ENCODE data around the gene GRIA3. TPM values are rescaled to one million over a fixed set of nuclear protein-coding genes. Genes with fewer than 3 reads are reported as not detected.
"Not testable (repeated sequence)": the region's sequence is repeated elsewhere in the genome, so short reads cannot be mapped to it uniquely, and the experiment has no call there.

Gene GRIA3
- total and polyA plus RNA-seq, 2 donors (not counting 1 experiment from before 2014, with no cell fraction given) = 0.52 to 2.3 TPM

- no peaks in the 10 kb centered on the region for H3K4me1 ChIP-seq (ENCODE audit: control insufficient read depth, extremely low read depth, insufficient read depth, low read length)
- TF ChIP-seq EZH2 (IDR thresholded peaks at IDR 0.05; ENCODE audit: low read length, missing control alignments) (no peak), CTCF (conservative IDR thresholded peaks at IDR 0.05 in 1 of 2, IDR thresholded peaks at IDR 0.05 in 1 of 2; ENCODE audit: low read depth in 1 of 2, low read length in 2 of 2) (no peak)
These were observed 334.7 kb downstream of the GRIA3 start for GRCh38 chrX:123518791-123519190.

GRCh38 chrX:123525123-123525725, 341.1 kb downstream of the GRIA3 start:
- DNase-seq (ENCODE audit: low read depth in 2 of 2) = peak in 1 of 2 donors; percentile 65
- H3K36me3 ChIP-seq (ENCODE audit: control insufficient read depth, insufficient read depth, low read length) = no peaks in the 10 kb centered on the region
- H3K27ac ChIP-seq (ENCODE audit: insufficient read depth, low read length) = no peak overlapping the region
- no peak overlapping the region for H3K9ac ChIP-seq (ENCODE audit: insufficient read depth, low read length)
- no peaks in the 10 kb centered on the region for H3K9me3 ChIP-seq (ENCODE audit: control insufficient read depth, insufficient read depth, low read depth, low read length)
- H2AFZ ChIP-seq (ENCODE audit: low read length) = no peak overlapping the region
- no peaks in the 10 kb centered on the region for H4K20me1 ChIP-seq (ENCODE audit: control insufficient read depth, extremely low read depth, insufficient read depth, low read length)
- no peaks in the 10 kb centered on the region for H3K79me2 ChIP-seq (ENCODE audit: control insufficient read depth, insufficient read depth, low read length)
- H3K4me2 ChIP-seq (ENCODE audit: extremely low read depth, insufficient read depth, low read length) = no peak overlapping the region
- H3K4me3 ChIP-seq (replicated peaks in 1 of 4; ENCODE audit: control extremely low read depth in 1 of 4, insufficient read depth in 1 of 4, low read depth in 3 of 4, low read length in 4 of 4) = no peak overlapping the region
- TF ChIP-seq CTCF (conservative IDR thresholded peaks at IDR 0.05 in 1 of 2, IDR thresholded peaks at IDR 0.05 in 1 of 2; ENCODE audit: low read depth in 1 of 2, low read length in 2 of 2) (no peak), EZH2 (IDR thresholded peaks at IDR 0.05; ENCODE audit: low read length, missing control alignments) (no peak)
- H3K4me1 ChIP-seq (ENCODE audit: control insufficient read depth, extremely low read depth, insufficient read depth, low read length) = no peaks in the 10 kb centered on the region
- H3K27me3 ChIP-seq (ENCODE audit: control insufficient read depth, insufficient read depth, low read length) = no peaks in the 10 kb centered on the region

More at GRCh38 chrX:123518791-123519190, 334.7 kb downstream of the GRIA3 start:
- no peaks in the 10 kb centered on the region for H4K20me1 ChIP-seq (ENCODE audit: control insufficient read depth, extremely low read depth, insufficient read depth, low read length)
- H3K4me2 ChIP-seq (ENCODE audit: extremely low read depth, insufficient read depth, low read length) = no peak overlapping the region
- H3K27me3 ChIP-seq (ENCODE audit: control insufficient read depth, insufficient read depth, low read length) = no peaks in the 10 kb centered on the region
- no peak overlapping the region for H3K4me3 ChIP-seq (replicated peaks in 1 of 4; ENCODE audit: control extremely low read depth in 1 of 4, insufficient read depth in 1 of 4, low read depth in 3 of 4, low read length in 4 of 4)
- no peak overlapping the region for H2AFZ ChIP-seq (ENCODE audit: low read length)
- no peak for DNase-seq (ENCODE audit: low read depth in 2 of 2)
- no peaks in the 10 kb centered on the region for H3K36me3 ChIP-seq (ENCODE audit: control insufficient read depth, insufficient read depth, low read length)
- no peak overlapping the region for H3K27ac ChIP-seq (ENCODE audit: insufficient read depth, low read length)
- H3K9me3 ChIP-seq (ENCODE audit: control insufficient read depth, insufficient read depth, low read depth, low read length) = no peaks in the 10 kb centered on the region
- H3K79me2 ChIP-seq (ENCODE audit: control insufficient read depth, insufficient read depth, low read length) = no peaks in the 10 kb centered on the region
- H3K9ac ChIP-seq (ENCODE audit: insufficient read depth, low read length) = no peak overlapping the region

GRCh38 chrX:123530726-123531125, 346.6 kb downstream of the GRIA3 start:
- not testable (repeated sequence) for H3K4me3 ChIP-seq (replicated peaks in 1 of 4; ENCODE audit: control extremely low read depth in 1 of 4, insufficient read depth in 1 of 4, low read depth in 3 of 4, low read length in 4 of 4); H3K4me2 ChIP-seq (ENCODE audit: extremely low read depth, insufficient read depth, low read length); DNase-seq (ENCODE audit: low read depth in 2 of 2); H3K27ac ChIP-seq (ENCODE audit: insufficient read depth, low read length); H4K20me1 ChIP-seq (ENCODE audit: control insufficient read depth, extremely low read depth, insufficient read depth, low read length); H3K36me3 ChIP-seq (ENCODE audit: control insufficient read depth, insufficient read depth, low read length); H3K4me1 ChIP-seq (ENCODE audit: control insufficient read depth, extremely low read depth, insufficient read depth, low read length); H3K9ac ChIP-seq (ENCODE audit: insufficient read depth, low read length); H2AFZ ChIP-seq (ENCODE audit: low read length); H3K79me2 ChIP-seq (ENCODE audit: control insufficient read depth, insufficient read depth, low read length); H3K27me3 ChIP-seq (ENCODE audit: control insufficient read depth, insufficient read depth, low read length); H3K9me3 ChIP-seq (ENCODE audit: control insufficient read depth, insufficient read depth, low read depth, low read length)

All from fibroblast of lung (primary cell).